HepG2 (cell line): ENCODE results near the gene CCT6A. TPM values are rescaled to one million over a fixed set of nuclear protein-coding genes. Genes with fewer than 3 reads are reported as not detected.

ENCODE experiments used
- ARID3A ChIP-seq: IDR thresholded peaks from 2 replicates; pipeline ENCODE4 v1.6.1; 2012; ENCODE audit warnings: low read depth, low read length, improper control_type of control experiment
- BRCA1 ChIP-seq: sonication (generic); formaldehyde crosslinking; IDR thresholded peaks from 2 replicates; pipeline ENCODE4 v1.4.0; 2020; ENCODE audit warnings: missing genetic modification reagents
- FOXK1 ChIP-seq: sonication (generic); formaldehyde crosslinking; IDR thresholded peaks from 2 replicates; pipeline ENCODE4 v1.4.0; 2020; ENCODE audit warnings: low read depth, missing genetic modification reagents, borderline replicate concordance
- HDAC6 ChIP-seq: fragments of 200-600 bp; sonication (generic); IDR thresholded peaks from 2 replicates; pipeline ENCODE4 v1.7.0; 2017; ENCODE audit warnings: mild to moderate bottlenecking, antibody characterized with exemption, low read length, low read depth
- ISX ChIP-seq: sonication (generic); formaldehyde crosslinking; conservative IDR thresholded peaks from 2 replicates; pipeline ENCODE4 v1.5.0; 2020; ENCODE audit warnings: missing genetic modification reagents
- MXD3 ChIP-seq: IDR thresholded peaks from 2 replicates; pipeline ENCODE4 v1.6.1; 2016; ENCODE audit warnings: mild to moderate bottlenecking, missing biosample characterization, missing genetic modification reagents
- NR2F6 ChIP-seq, 2 experiments: IDR thresholded peaks; 2 replicates each; pipeline ENCODE4 v1.6.1; 2016; ENCODE audit warnings: antibody characterized with exemption in 1 of 2, mild to moderate bottlenecking in 1 of 2
- TCF7 ChIP-seq: sonication (generic); IDR thresholded peaks from 2 replicates; pipeline ENCODE4 v1.6.1; 2016; ENCODE audit warnings: antibody characterized with exemption, low read depth
- THAP11 ChIP-seq: IDR thresholded peaks from 2 replicates; pipeline ENCODE4 v1.6.1; 2016; ENCODE audit warnings: missing biosample characterization, missing genetic modification reagents
- ZBTB7A ChIP-seq: sonication (generic); formaldehyde crosslinking; IDR thresholded peaks from 2 replicates; pipeline ENCODE4 v1.8.0; 2022; ENCODE audit warnings: mild to moderate bottlenecking, missing genetic modification reagents
- ZFY ChIP-seq: sonication (generic); formaldehyde crosslinking; IDR thresholded peaks from 2 replicates; pipeline ENCODE4 v1.4.0; 2020; ENCODE audit warnings: missing genetic modification reagents
- ZMYM2 ChIP-seq: sonication (generic); formaldehyde crosslinking; IDR thresholded peaks from 2 replicates; pipeline ENCODE4 v1.8.0; 2022; ENCODE audit warnings: mild to moderate bottlenecking, missing genetic modification reagents
- ZNF343 ChIP-seq: sonication (generic); formaldehyde crosslinking; IDR thresholded peaks from 2 replicates; pipeline ENCODE4 v1.4.0; 2020; ENCODE audit warnings: mild to moderate bottlenecking, missing genetic modification reagents
- ZNF496 ChIP-seq: sonication (generic); formaldehyde crosslinking; IDR thresholded peaks from 2 replicates; pipeline ENCODE4 v1.8.1; 2023; ENCODE audit warnings: mild to moderate bottlenecking, moderate library complexity, missing genetic modification reagents; ENCODE audit not compliant: insufficient replicate concordance
- ZNF569 ChIP-seq: sonication (generic); formaldehyde crosslinking; IDR thresholded peaks from 2 replicates; pipeline ENCODE4 v1.5.0; 2020; ENCODE audit warnings: mild to moderate bottlenecking, missing genetic modification reagents, moderate library complexity, borderline replicate concordance
- ZNF570 ChIP-seq: sonication (generic); formaldehyde crosslinking; IDR thresholded peaks from 2 replicates; pipeline ENCODE4 v1.4.0; 2020; ENCODE audit warnings: mild to moderate bottlenecking, missing genetic modification reagents, borderline replicate concordance
- ZNF790 ChIP-seq: sonication (generic); formaldehyde crosslinking; IDR thresholded peaks from 2 replicates; pipeline ENCODE4 v1.8.0; 2022; ENCODE audit warnings: missing genetic modification reagents, mild to moderate bottlenecking, borderline replicate concordance
- ZSCAN25 ChIP-seq: sonication (generic); formaldehyde crosslinking; IDR thresholded peaks from 2 replicates; pipeline ENCODE4 v1.8.0; 2022; ENCODE audit warnings: mild to moderate bottlenecking, missing genetic modification reagents
- polyA plus RNA-seq, 8 experiments: library from polyadenylated mRNA; depleted of rRNA in 3 of 8; stranded (reverse) in 7 of 8; unstranded in 1 of 8; fragments of >200 nt; fragmentation: Illumina TruSeq in 4 of 8; extraction: Trizol in 4 of 8; gene quantifications; 2 replicates each; pipeline versions ENCODE4 v1.2.1 to v1.2.3, GENCODE V29; 2011 to 2016; ENCODE audit warnings: low read depth in 4 of 8, missing spikeins in 1 of 8, mixed read lengths in 1 of 8; ENCODE audit not compliant: insufficient read depth in 1 of 8
- total RNA-seq, 5 experiments: library from RNA; depleted of rRNA; stranded (reverse); fragments of >200 nt; fragmentation: Illumina TruSeq; extraction: Trizol; gene quantifications; 2 replicates each; pipeline ENCODE4 v1.2.3, GENCODE V29; 2016; ENCODE audit warnings: low read depth in 1 of 5
- TF ChIP-seq, protein P1 (sequence below): IDR thresholded peaks from 2 replicates; pipeline ENCODE4 v1.6.1; 2016; ENCODE audit warnings: low read depth, missing genetic modification reagents, missing compliant biosample characterization
- TF ChIP-seq, protein P2 (sequence below): sonication (generic); formaldehyde crosslinking; IDR thresholded peaks from 2 replicates; pipeline ENCODE4 v1.4.0; 2020; ENCODE audit warnings: missing genetic modification reagents

Gene CCT6A
- total and polyA plus RNA-seq, 2 of the 13 experiments (the other 11 are each of a cell fraction or from before 2014, with no cell fraction given), result 219 to 292 TPM

- no peak for TF ChIP-seq ZNF569
- TF ChIP-seq ZBTB7A, result 0 out of 2 replicates have a peak, but pooled peaks have one; percentile 60
- 0 out of 2 replicates have a peak, but pooled peaks have one; percentile 19 for TF ChIP-seq ZMYM2
- TF ChIP-seq HDAC6, result no peak
- peak; percentile 88 for TF ChIP-seq ZFY (CRISPR knock-in tag)
- no peak for TF ChIP-seq ZNF570 (CRISPR knock-in tag)
- no peak for TF ChIP-seq BRCA1 (CRISPR knock-in tag)
- TF ChIP-seq THAP11 (CRISPR knock-in tag), result peak; percentile 91
- TF ChIP-seq, protein P1, sequence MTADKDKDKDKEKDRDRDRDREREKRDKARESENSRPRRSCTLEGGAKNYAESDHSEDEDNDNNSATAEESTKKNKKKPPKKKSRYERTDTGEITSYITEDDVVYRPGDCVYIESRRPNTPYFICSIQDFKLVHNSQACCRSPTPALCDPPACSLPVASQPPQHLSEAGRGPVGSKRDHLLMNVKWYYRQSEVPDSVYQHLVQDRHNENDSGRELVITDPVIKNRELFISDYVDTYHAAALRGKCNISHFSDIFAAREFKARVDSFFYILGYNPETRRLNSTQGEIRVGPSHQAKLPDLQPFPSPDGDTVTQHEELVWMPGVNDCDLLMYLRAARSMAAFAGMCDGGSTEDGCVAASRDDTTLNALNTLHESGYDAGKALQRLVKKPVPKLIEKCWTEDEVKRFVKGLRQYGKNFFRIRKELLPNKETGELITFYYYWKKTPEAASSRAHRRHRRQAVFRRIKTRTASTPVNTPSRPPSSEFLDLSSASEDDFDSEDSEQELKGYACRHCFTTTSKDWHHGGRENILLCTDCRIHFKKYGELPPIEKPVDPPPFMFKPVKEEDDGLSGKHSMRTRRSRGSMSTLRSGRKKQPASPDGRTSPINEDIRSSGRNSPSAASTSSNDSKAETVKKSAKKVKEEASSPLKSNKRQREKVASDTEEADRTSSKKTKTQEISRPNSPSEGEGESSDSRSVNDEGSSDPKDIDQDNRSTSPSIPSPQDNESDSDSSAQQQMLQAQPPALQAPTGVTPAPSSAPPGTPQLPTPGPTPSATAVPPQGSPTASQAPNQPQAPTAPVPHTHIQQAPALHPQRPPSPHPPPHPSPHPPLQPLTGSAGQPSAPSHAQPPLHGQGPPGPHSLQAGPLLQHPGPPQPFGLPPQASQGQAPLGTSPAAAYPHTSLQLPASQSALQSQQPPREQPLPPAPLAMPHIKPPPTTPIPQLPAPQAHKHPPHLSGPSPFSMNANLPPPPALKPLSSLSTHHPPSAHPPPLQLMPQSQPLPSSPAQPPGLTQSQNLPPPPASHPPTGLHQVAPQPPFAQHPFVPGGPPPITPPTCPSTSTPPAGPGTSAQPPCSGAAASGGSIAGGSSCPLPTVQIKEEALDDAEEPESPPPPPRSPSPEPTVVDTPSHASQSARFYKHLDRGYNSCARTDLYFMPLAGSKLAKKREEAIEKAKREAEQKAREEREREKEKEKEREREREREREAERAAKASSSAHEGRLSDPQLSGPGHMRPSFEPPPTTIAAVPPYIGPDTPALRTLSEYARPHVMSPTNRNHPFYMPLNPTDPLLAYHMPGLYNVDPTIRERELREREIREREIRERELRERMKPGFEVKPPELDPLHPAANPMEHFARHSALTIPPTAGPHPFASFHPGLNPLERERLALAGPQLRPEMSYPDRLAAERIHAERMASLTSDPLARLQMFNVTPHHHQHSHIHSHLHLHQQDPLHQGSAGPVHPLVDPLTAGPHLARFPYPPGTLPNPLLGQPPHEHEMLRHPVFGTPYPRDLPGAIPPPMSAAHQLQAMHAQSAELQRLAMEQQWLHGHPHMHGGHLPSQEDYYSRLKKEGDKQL (CRISPR knock-in tag), result 0 out of 2 replicates have a peak, but pooled peaks have one; percentile 14
- TF ChIP-seq FOXK1, result 0 out of 2 replicates have a peak, but pooled peaks have one; percentile 21
- no peak for TF ChIP-seq TCF7
- no peak for TF ChIP-seq NR2F6 (IDR thresholded peaks at IDR 0.05)
- peak; percentile 64 for TF ChIP-seq NR2F6 (CRISPR knock-in tag; IDR thresholded peaks at IDR 0.05)
- no peak for TF ChIP-seq ARID3A
- no peak for TF ChIP-seq ZSCAN25 (CRISPR knock-in tag)
- peak; percentile 64; the same call in 1 of the 2 replicates for TF ChIP-seq MXD3 (CRISPR knock-in tag)
- TF ChIP-seq ISX, result no peak
- peak; percentile 37; the same call in 1 of the 2 replicates for TF ChIP-seq ZNF343 (CRISPR knock-in tag)
- no peak; the same call in 1 of the 2 replicates for TF ChIP-seq ZNF790
- no peak for TF ChIP-seq ZNF496 (CRISPR knock-in tag)
- TF ChIP-seq, protein P2, sequence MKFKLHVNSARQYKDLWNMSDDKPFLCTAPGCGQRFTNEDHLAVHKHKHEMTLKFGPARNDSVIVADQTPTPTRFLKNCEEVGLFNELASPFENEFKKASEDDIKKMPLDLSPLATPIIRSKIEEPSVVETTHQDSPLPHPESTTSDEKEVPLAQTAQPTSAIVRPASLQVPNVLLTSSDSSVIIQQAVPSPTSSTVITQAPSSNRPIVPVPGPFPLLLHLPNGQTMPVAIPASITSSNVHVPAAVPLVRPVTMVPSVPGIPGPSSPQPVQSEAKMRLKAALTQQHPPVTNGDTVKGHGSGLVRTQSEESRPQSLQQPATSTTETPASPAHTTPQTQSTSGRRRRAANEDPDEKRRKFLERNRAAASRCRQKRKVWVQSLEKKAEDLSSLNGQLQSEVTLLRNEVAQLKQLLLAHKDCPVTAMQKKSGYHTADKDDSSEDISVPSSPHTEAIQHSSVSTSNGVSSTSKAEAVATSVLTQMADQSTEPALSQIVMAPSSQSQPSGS (CRISPR knock-in tag), result peak; percentile 84
Measured at GRCh38 chr7:56051339-56052191, at the start of gene CCT6A, which contains the start of gene PSPH (continued).
